GM12892 (cell line): ENCODE results near the gene MLH3.

Source experiments
- DNase-seq: peaks from one replicate; pipeline ENCODE4 v3.0.0; 2011; ENCODE audit not compliant: insufficient read length
- FAIRE-seq: peaks from 2 replicates; lab custom pipeline; 2011; peaks lifted over from hg19 to GRCh38; lab: Jason Lieb, UNC
- POLR2A ChIP-seq: IDR thresholded peaks from 2 replicates; pipeline ENCODE4 v1.6.1; 2011; ENCODE audit warnings: low read depth, low read length, control low read depth
- POLR2AphosphoS5 ChIP-seq: IDR thresholded peaks from 2 replicates; pipeline ENCODE4 v1.6.1; 2011; ENCODE audit warnings: low read depth, low read length, control low read depth
- TAF1 ChIP-seq: IDR thresholded peaks from 2 replicates; pipeline ENCODE4 v1.6.1; 2011; ENCODE audit warnings: low read depth, mild to moderate bottlenecking, control low read depth, low read length, borderline replicate concordance

Gene MLH3

GRCh38 chr14:75064205-75064567, 12.9 kb upstream of the MLH3 start:
- TF ChIP-seq POLR2A (no peak), POLR2AphosphoS5 (no peak), TAF1 (no peak)
- no peak for FAIRE-seq
- no peak for DNase-seq

- TF ChIP-seq TAF1 = peak; percentile 35; the same call in 1 of the 2 replicates
- TF ChIP-seq POLR2A = peak; percentile 77; the same call in 1 of the 2 replicates
- TF ChIP-seq POLR2AphosphoS5 = peak; percentile 71; the same call in 1 of the 2 replicates
- DNase-seq (peak; percentile 77), FAIRE-seq (peak; percentile 73)
Measured at GRCh38 chr14:75063491-75064204, 12.4 kb upstream of the MLH3 start, which contains the start of gene ACYP1. Gene ACYP1, minus strand, starts transcription at chr14:75064024. Its CDS starts 471 bp downstream, at chr14:75063553.

- TF ChIP-seq POLR2AphosphoS5 (no peak), POLR2A (no peak), TAF1 (no peak)
- FAIRE-seq = no peak
- DNase-seq = no peak
Measured at GRCh38 chr14:75063013-75063412, 11.7 kb upstream of the MLH3 start.

GRCh38 chr14:75060420-75060819, 9.2 kb upstream of the MLH3 start:
- DNase-seq (no peak), FAIRE-seq (no peak)
- TF ChIP-seq POLR2A = no peak
- TF ChIP-seq POLR2AphosphoS5 = no peak
- no peak for TF ChIP-seq TAF1

- TF ChIP-seq POLR2AphosphoS5 (no peak), POLR2A (no peak), TAF1 (no peak)
- FAIRE-seq (no peak), DNase-seq (no peak)
Measured at GRCh38 chr14:75059642-75060041, 8.4 kb upstream of the MLH3 start.

- DNase-seq (no peak), FAIRE-seq (no peak)
- no peak for TF ChIP-seq POLR2A
Measured at GRCh38 chr14:75054421-75054820, 3.2 kb upstream of the MLH3 start.

- TF ChIP-seq POLR2AphosphoS5 (no peak), TAF1 (no peak), POLR2A (no peak)
- FAIRE-seq (no peak), DNase-seq (no peak)
Measured at GRCh38 chr14:75053396-75054291, 2.4 kb upstream of the MLH3 start.

- DNase-seq (no peak), FAIRE-seq (no peak)
- TF ChIP-seq POLR2A (no peak), TAF1 (no peak), POLR2AphosphoS5 (no peak)
Measured at GRCh38 chr14:75051556-75051899, 261 bp upstream of the MLH3 start.

- TF ChIP-seq POLR2A = no peak
- TF ChIP-seq POLR2AphosphoS5 = no peak
- TF ChIP-seq TAF1 = no peak
- no peak for FAIRE-seq
Measured at GRCh38 chr14:75049731-75050201, 1.5 kb downstream of the MLH3 start.

GRCh38 chr14:75049136-75049535, 2.1 kb downstream of the MLH3 start:
- FAIRE-seq = no peak

More at GRCh38 chr14:75049731-75050201, 1.5 kb downstream of the MLH3 start:
- no peak for DNase-seq

GRCh38 chr14:75048101-75048500, 3.2 kb downstream of the MLH3 start:
- FAIRE-seq (no peak), DNase-seq (no peak)
- TF ChIP-seq TAF1 (no peak), POLR2A (no peak), POLR2AphosphoS5 (no peak)

More at GRCh38 chr14:75049136-75049535, 2.1 kb downstream of the MLH3 start:
- TF ChIP-seq POLR2AphosphoS5 = no peak
- no peak for TF ChIP-seq TAF1
- TF ChIP-seq POLR2A = no peak
- DNase-seq = no peak

- no peak for TF ChIP-seq POLR2AphosphoS5
- no peak for TF ChIP-seq POLR2A
- TF ChIP-seq TAF1 = no peak
- DNase-seq (no peak), FAIRE-seq (no peak)
Measured at GRCh38 chr14:75047506-75047905, 3.8 kb downstream of the MLH3 start.

GRCh38 chr14:75046899-75047298, 4.4 kb downstream of the MLH3 start:
- no peak for FAIRE-seq
- no peak for DNase-seq
- TF ChIP-seq POLR2A = no peak
- no peak for TF ChIP-seq POLR2AphosphoS5
- TF ChIP-seq TAF1 = no peak
